Upper lobe of right lung (tissue), 1 donor: ENCODE results near the gene MAGEA1. TPM values are rescaled to one million over a fixed set of nuclear protein-coding genes. Genes with fewer than 3 reads are reported as not detected.

Experiments
- ATAC-seq: fragments of 200-7000 bp; cut with Tn5 transposase; one replicate; pipeline ENCODE4 v1.9.1; 2020; ENCODE audit warnings: mild to moderate bottlenecking, moderate library complexity
- DNase-seq: peaks from one replicate; pipeline ENCODE4 v3.0.0-alpha.2; 2020
- H3K27ac ChIP-seq: fragments of 200-600 bp; one replicate; pipeline ENCODE4 v1.8.0; 2022
- H3K27me3 ChIP-seq: fragments of 200-600 bp; one replicate; pipeline ENCODE4 v1.8.0; 2022; ENCODE audit warnings: mild to moderate bottlenecking
- H3K36me3 ChIP-seq: fragments of 200-600 bp; one replicate; pipeline ENCODE4 v1.8.0; 2022
- H3K4me1 ChIP-seq: fragments of 200-600 bp; one replicate; pipeline ENCODE4 v1.8.0; 2022
- H3K4me3 ChIP-seq: fragments of 200-600 bp; one replicate; pipeline ENCODE4 v1.8.0; 2022; ENCODE audit warnings: mild to moderate bottlenecking
- H3K9me3 ChIP-seq: fragments of 200-600 bp; one replicate; pipeline ENCODE4 v1.8.0; 2022
- intact Hi-C: fragments of 100-400 bp; cut with DNase I; formaldehyde crosslinking; loops from one replicate; pipeline ENCODE4 v1.11.0; 2022
- total RNA-seq: library from RNA; stranded (reverse); fragmentation: NEBNext Ultra II Directional; extraction: Animal tissue kit (Norgen Biotek cat#: 25700); gene quantifications from one replicate; pipeline ENCODE4 v1.2.1, GENCODE V29; 2021
- TF ChIP-seq, protein P1 (sequence below): fragments of 200-600 bp; IDR thresholded peaks from one replicate; pipeline ENCODE4 v1.8.0; 2022; ENCODE audit warnings: antibody characterized with exemption
- donor health status: DM: no; HTN: yes; CAD: no; lungs with severe emphysema.

Gene MAGEA1
- total RNA-seq, 1 donor from 2014 or later: not detected

- peak; percentile 71 for ATAC-seq
- intact Hi-C loops: no loop called here
- no peak overlapping the region for H3K27ac ChIP-seq
Observed at GRCh38 chrX:153225438-153226098, 46.5 kb downstream of the MAGEA1 start.

GRCh38 chrX:153226344-153227185, 47.5 kb downstream of the MAGEA1 start:
- H3K27me3 ChIP-seq: no peaks in the 10 kb centered on the region
- no peaks in the 10 kb centered on the region for H3K36me3 ChIP-seq
- peak overlapping the region; percentile 18 for H3K27ac ChIP-seq
- intact Hi-C loops: no loop called here
- TF ChIP-seq, protein P1, sequence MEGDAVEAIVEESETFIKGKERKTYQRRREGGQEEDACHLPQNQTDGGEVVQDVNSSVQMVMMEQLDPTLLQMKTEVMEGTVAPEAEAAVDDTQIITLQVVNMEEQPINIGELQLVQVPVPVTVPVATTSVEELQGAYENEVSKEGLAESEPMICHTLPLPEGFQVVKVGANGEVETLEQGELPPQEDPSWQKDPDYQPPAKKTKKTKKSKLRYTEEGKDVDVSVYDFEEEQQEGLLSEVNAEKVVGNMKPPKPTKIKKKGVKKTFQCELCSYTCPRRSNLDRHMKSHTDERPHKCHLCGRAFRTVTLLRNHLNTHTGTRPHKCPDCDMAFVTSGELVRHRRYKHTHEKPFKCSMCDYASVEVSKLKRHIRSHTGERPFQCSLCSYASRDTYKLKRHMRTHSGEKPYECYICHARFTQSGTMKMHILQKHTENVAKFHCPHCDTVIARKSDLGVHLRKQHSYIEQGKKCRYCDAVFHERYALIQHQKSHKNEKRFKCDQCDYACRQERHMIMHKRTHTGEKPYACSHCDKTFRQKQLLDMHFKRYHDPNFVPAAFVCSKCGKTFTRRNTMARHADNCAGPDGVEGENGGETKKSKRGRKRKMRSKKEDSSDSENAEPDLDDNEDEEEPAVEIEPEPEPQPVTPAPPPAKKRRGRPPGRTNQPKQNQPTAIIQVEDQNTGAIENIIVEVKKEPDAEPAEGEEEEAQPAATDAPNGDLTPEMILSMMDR: no peak
- no peaks in the 10 kb centered on the region for H3K4me1 ChIP-seq
- H3K9me3 ChIP-seq: no peaks in the 10 kb centered on the region
- peak; percentile 97 for ATAC-seq
- peak; percentile 91 for DNase-seq
- peak overlapping the region; percentile 16 for H3K4me3 ChIP-seq

More at GRCh38 chrX:153225438-153226098, 46.5 kb downstream of the MAGEA1 start:
- Histone ChIP-seq H3K9me3 (no peaks in the 10 kb centered on the region), H3K27me3 (no peaks in the 10 kb centered on the region), H3K4me1 (no peaks in the 10 kb centered on the region), H3K36me3 (no peaks in the 10 kb centered on the region), H3K4me3 (peak overlapping the region; percentile 16)
- peak; percentile 60 for DNase-seq
- TF ChIP-seq, protein P1: no peak

Other genes with a start within 250 kb of the MAGEA1 start
- gene PNMA5, start 185.2 kb upstream of the MAGEA1 start, total RNA-seq: not detected
- gene PNMA3, start 122.8 kb upstream of the MAGEA1 start, total RNA-seq: 0.32 TPM
- 0.87 TPM for gene PNMA6A, start 106.8 kb upstream of the MAGEA1 start, total RNA-seq
- not detected for gene PNMA6F, start 142.5 kb downstream of the MAGEA1 start, total RNA-seq
- gene ZNF275, start 154.9 kb downstream of the MAGEA1 start, total RNA-seq: 9.0 TPM
- 0.14 TPM for gene PNMA6E, start 222.1 kb downstream of the MAGEA1 start, total RNA-seq
- gene ZFP92, start 232.2 kb downstream of the MAGEA1 start, total RNA-seq: 3.4 TPM